ENCODE data around the gene GNAZ.

The GNAZ gene

GRCh38 chr22:23118647-23119493, 48.6 kb downstream of the GNAZ start:
- H3K9me3 ChIP-seq (ENCODE audit: insufficient read depth, low read length): no peaks in the 10 kb centered on the region
- no peak overlapping the region for H3K4me3 ChIP-seq (ENCODE audit: insufficient read depth, low read length, poor library complexity, severe bottlenecking)
- H3K36me3 ChIP-seq (ENCODE audit: low read length): no peaks in the 10 kb centered on the region
- no peaks in the 10 kb centered on the region for H4K20me1 ChIP-seq (ENCODE audit: low read depth, low read length)
- TF ChIP-seq EZH2phosphoT487 (conservative IDR thresholded peaks at IDR 0.05; ENCODE audit: low read length) (no peak), CTCF (IDR thresholded peaks at IDR 0.05; ENCODE audit: insufficient read depth, low read length, poor library complexity, severe bottlenecking) (no peak)
- no peak overlapping the region for H2AFZ ChIP-seq (ENCODE audit: low read depth, low read length, severe bottlenecking)
- no peaks in the 10 kb centered on the region for H3F3A ChIP-seq (ENCODE audit: insufficient read depth)
- no peak overlapping the region for H3K9ac ChIP-seq (ENCODE audit: low read length)
- no peak overlapping the region for H3K4me2 ChIP-seq (ENCODE audit: low read depth, low read length, poor library complexity, severe bottlenecking)
- no peaks in the 10 kb centered on the region for H3K9me2 ChIP-seq (replicated peaks; ENCODE audit: insufficient read depth, low read length)
- no peak overlapping the region for H3K27ac ChIP-seq (ENCODE audit: low read depth, low read length)
- no peaks in the 10 kb centered on the region for H3K79me2 ChIP-seq (ENCODE audit: insufficient read depth, low read length)
- no peaks in the 10 kb centered on the region for H3K27me3 ChIP-seq (ENCODE audit: low read length)

GRCh38 chr22:23119494-23120414, 49.4 kb downstream of the GNAZ start:
- Histone ChIP-seq H2AFZ (ENCODE audit: low read depth, low read length, severe bottlenecking) (no peak overlapping the region), H3K79me2 (ENCODE audit: insufficient read depth, low read length) (no peaks in the 10 kb centered on the region), H3K9me2 (replicated peaks; ENCODE audit: insufficient read depth, low read length) (no peaks in the 10 kb centered on the region), H3K27ac (ENCODE audit: low read depth, low read length) (no peak overlapping the region), H3K9me3 (ENCODE audit: insufficient read depth, low read length) (no peaks in the 10 kb centered on the region), H3K27me3 (ENCODE audit: low read length) (no peaks in the 10 kb centered on the region), H3K9ac (ENCODE audit: low read length) (no peak overlapping the region), H3K4me2 (ENCODE audit: low read depth, low read length, poor library complexity, severe bottlenecking) (no peak overlapping the region), H4K20me1 (ENCODE audit: low read depth, low read length) (no peaks in the 10 kb centered on the region), H3K4me3 (ENCODE audit: insufficient read depth, low read length, poor library complexity, severe bottlenecking) (no peak overlapping the region), H3K36me3 (ENCODE audit: low read length) (no peaks in the 10 kb centered on the region), H3F3A (ENCODE audit: insufficient read depth) (no peaks in the 10 kb centered on the region)
- TF ChIP-seq EZH2phosphoT487 (conservative IDR thresholded peaks at IDR 0.05; ENCODE audit: low read length) (no peak), CTCF (IDR thresholded peaks at IDR 0.05; ENCODE audit: insufficient read depth, low read length, poor library complexity, severe bottlenecking) (no peak)

- H2AFZ ChIP-seq (ENCODE audit: low read depth, low read length, severe bottlenecking): no peak overlapping the region
- H3K4me2 ChIP-seq (ENCODE audit: low read depth, low read length, poor library complexity, severe bottlenecking): no peak overlapping the region
- H4K20me1 ChIP-seq (ENCODE audit: low read depth, low read length): no peaks in the 10 kb centered on the region
- no peaks in the 10 kb centered on the region for H3F3A ChIP-seq (ENCODE audit: insufficient read depth)
- no peaks in the 10 kb centered on the region for H3K79me2 ChIP-seq (ENCODE audit: insufficient read depth, low read length)
- H3K9me2 ChIP-seq (replicated peaks; ENCODE audit: insufficient read depth, low read length): no peaks in the 10 kb centered on the region
- H3K27me3 ChIP-seq (ENCODE audit: low read length): no peaks in the 10 kb centered on the region
- H3K36me3 ChIP-seq (ENCODE audit: low read length): no peaks in the 10 kb centered on the region
- no peak overlapping the region for H3K4me3 ChIP-seq (ENCODE audit: insufficient read depth, low read length, poor library complexity, severe bottlenecking)
- H3K27ac ChIP-seq (ENCODE audit: low read depth, low read length): no peak overlapping the region
- H3K9me3 ChIP-seq (ENCODE audit: insufficient read depth, low read length): no peaks in the 10 kb centered on the region
- no peak for TF ChIP-seq EZH2phosphoT487 (conservative IDR thresholded peaks at IDR 0.05; ENCODE audit: low read length)
- no peak for TF ChIP-seq CTCF (IDR thresholded peaks at IDR 0.05; ENCODE audit: insufficient read depth, low read length, poor library complexity, severe bottlenecking)
- no peak overlapping the region for H3K9ac ChIP-seq (ENCODE audit: low read length)
Observed at GRCh38 chr22:23120415-23120899, 50.1 kb downstream of the GNAZ start.

All from SU-DHL-6 (cell line).